Fibroblast of skin of left quadriceps (primary cell): ENCODE results near the gene FKBP1C.
"Not testable (repeated sequence)": the region's sequence is repeated elsewhere in the genome, so short reads cannot be mapped to it uniquely, and the experiment has no call there.

Experiments
- DNase-seq, 2 experiments: peaks; one replicate each; pipeline ENCODE4 v3.0.0-alpha.2; 2013; ENCODE audit warnings: low read depth in 2 of 2

FKBP1C gene

DNA sequence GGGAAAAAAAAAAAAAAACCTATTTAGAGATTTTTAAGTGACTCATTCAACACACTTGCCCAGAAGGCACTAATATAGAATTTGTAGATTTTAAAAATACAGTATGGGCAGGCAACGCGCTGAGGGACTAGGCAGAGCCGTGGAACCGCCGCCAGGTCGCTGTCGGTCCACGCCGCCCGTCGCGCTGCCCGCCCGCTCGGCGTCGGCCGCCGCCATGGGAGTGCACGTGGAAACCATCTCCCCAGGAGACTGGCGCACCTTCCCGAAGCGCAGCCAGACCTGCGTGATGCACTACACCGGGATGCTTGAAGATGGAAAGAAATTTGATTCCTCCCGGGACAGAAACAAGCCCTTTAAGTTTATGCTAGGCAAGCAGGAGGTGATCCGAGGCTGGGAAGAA lies at the start of gene FKBP1C:
Gene FKBP1C (plus strand): TSS at position 127 of the 400 bp plus-strand sequence.
- DNase-seq, result not testable (repeated sequence)

DNA sequence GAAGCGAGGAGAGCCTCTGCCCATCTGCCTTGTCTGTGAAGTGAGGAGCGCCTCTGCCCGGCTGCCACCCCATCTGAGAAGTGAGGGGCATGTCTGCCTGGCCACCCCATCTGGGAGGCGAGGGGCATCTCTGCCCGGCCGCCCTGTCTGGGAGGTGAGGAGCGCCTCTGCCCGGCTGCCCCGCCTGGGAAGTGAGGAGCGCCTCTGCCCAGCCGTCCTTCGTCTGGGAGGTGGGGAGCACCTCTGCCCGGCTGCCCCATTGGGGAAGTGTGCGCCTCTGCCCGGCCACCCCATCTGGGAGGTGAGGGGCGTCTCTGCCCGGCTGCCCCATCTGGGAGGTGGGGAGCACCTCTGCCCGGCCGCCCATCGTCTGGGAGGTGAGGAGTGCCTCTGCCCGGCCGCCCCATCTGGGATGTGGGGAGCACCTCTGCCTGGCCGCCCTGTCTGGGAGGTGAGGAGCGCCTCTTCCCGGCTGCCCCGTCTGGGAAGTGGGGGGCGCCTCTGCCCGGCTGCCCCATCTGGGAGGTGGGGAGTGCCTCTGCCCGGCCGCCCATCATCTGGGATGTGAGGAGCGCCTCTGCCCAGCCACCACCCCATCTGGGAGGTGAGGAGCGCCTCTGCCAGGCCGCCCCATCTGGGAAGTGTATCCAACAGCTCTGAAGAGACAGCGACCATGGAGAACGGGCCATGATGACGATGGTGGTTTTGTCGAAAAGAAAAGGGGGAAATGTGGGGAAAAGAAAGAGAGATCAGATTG lies 47.0 kb upstream of the FKBP1C start:
- DNase-seq, result not testable (repeated sequence)

DNA sequence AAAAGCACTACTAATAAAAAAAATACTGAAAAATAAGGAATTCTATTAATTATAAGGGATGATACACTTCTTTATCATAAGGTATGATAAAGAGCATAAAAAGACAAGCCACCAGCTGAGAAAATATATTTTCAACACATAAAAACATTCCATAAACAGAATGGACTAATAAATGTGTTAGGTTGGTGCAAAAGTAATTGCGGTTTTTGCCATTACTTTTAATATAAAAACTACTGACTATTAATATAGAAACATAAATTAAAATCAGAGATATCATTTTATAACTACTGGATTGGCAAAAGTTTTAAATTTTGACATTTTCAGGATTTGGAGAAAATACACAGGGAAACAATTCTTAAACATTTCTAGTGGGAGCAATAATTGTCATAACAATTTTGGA lies 37.1 kb upstream of the FKBP1C start:
- DNase-seq, result no peak

DNA sequence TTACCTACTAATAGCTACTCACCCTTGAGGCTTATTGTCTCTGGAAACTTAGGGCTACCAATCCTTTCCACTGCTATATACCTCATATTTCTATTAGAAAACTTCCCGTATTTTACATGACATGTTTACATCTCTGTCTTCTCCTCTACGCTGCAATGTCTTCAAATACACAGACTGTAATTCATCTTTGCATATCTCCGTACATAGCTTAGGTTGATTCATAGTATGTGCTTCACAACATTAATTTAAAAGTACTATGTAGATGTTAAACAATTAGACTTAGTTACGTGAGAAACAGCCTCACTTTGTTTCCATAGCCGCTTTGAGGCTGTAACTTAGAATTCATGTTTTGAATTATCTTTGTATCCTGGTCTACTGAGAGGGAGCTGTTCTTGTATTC lies 35.1 kb upstream of the FKBP1C start:
- DNase-seq, result no peak

DNA sequence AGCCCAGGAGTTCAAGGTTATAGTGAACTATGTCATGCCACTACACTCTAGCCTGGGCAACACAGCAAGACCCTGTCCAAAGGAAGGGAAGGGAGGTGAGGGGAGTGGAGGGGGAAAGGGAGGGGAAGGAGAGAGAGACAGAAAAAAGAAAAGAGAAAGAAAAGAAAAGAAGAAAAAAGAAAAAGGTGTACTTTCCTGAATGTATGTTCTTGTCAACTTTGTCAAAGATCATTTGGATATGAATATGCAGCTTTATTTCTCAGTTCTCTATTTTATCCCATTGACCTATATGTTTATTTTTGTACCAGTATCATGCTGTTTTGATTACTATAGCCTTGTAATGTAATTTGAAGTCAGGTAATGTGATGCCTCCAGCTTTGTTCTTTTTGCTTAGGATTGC lies 30.9 kb upstream of the FKBP1C start:
- no peak for DNase-seq

DNA sequence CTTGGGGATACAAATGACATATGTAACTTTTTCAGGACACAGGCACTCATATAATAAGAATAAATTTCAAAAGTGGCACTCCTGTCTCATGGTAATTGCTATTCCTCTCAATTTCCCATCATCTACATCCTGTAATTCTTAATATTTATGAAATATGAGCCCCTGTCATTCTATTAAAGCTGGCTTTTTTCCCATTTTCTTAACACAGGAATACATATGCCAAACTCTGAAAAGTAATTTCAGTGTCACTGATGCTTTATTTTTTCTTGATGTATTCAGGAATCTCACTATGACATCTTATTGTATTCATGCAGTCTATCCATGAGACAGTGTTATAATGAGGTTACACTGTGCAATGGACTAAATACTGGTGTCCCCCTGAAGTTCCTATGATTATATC lies 24.3 kb upstream of the FKBP1C start:
- no peak for DNase-seq

DNA sequence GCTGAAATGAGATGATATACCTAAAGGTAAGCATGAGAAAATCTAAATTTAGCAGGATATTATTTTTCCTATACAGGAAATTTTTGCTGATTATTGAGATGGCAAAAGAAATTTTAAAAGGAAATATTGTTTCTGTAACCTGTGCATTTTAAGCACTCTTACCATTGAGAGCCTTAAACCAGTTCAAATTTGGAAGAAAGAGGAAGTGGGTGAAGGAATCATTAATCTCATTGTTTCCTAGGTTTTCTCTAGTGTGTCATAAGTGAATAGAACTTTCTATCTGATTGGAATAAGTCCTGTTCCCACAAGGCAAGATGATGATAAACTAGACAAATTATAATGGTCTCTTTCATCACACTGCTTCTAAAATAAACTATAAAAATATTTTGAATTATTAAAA lies 22.4 kb upstream of the FKBP1C start:
- DNase-seq, result no peak

DNA sequence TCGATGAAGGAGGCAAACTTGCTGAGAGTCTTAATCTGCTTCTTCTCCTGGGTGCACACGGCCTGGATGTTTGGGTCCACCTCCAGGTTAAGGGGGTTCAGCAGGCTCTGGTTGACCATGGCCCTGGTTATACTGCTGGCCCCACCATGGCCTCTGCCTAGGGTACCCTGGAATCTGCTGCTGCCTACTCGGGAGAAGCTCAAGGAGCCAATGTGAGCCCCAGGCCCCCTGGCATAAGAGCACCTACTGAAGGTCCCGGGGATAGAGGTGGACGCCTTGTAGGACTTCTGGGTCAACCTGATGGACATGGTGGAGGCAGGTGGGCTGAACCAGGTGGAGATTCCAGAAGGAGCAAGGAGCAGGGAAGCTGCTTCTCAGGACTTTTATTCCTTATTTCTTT lies 17.9 kb upstream of the FKBP1C start:
- no peak for DNase-seq

DNA sequence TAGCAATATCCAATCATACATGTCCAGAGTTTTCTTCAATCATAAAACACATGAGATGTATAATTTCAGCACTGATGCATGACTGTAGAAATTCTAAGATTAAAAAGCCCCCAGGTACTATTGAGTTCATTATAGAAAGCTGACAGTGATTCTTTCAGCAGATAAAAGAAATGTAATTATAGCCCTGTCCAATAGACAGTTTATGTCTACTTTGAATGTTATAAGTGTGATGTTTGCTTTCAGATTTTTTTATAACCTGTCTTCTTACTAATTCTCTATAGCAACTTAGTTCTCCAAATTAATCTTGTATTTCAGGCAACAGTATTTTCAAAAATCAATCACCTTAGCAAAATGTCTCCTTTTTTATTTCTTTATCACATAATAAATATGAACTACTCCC lies 13.5 kb upstream of the FKBP1C start:
- no peak for DNase-seq

DNA sequence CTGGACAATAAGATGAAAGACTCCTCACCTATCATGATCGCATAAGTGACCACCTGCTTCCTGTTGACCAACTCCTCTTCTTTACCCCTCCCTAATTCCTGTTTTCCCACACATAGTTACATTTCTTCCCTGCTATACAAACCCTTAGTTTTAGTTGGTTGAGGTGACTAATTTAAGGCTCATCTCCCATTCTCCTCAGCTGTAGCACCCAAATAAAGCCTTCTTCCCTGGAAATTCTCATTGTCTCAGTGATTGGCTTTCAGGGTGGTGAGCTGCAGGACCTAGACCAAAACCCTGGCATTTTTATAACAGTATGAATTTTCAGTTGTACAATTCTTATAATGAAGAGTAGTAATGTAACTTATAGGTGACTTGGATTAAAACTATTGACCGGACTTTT lies 2.1 kb downstream of the FKBP1C start:
- DNase-seq, result no peak

DNA sequence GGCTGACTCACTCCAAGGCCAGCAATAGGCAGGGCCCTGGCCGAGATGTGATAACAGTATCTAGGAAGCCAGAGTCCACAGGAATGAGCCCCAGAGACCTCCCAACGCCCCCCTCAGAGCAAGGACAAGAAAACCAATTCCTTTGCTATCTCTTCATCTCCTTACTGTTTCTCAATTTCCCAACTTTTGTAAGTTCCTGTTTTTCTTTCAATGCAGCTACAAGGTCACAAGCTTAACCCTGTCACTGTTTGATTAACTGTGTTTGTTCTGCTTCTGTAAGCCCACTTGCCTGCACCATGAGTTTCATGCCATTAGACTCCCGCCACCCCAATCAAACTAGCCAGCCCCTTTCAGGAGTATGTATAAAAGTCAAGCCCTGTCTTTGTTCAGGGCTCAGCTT lies 3.5 kb downstream of the FKBP1C start:
- no peak for DNase-seq

DNA sequence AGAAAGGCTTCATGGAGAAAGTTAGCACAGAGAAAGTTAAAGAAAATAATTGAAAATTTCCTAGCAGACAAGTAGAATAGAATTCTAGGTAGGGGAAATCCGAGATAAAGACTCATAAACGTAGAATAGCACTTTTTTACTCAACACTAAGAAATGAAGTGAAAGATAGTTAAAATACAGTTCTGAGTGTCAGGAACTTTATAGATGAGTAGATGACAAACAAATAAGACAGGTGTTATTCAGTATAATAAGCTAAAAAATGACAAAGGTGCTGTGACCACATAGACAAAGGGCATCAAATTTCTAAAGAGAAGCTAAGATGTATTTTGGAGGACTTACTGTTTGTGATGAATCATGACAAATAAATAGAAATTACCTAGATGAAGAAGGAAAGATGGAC lies 12.9 kb downstream of the FKBP1C start:
- DNase-seq, result no peak

DNA sequence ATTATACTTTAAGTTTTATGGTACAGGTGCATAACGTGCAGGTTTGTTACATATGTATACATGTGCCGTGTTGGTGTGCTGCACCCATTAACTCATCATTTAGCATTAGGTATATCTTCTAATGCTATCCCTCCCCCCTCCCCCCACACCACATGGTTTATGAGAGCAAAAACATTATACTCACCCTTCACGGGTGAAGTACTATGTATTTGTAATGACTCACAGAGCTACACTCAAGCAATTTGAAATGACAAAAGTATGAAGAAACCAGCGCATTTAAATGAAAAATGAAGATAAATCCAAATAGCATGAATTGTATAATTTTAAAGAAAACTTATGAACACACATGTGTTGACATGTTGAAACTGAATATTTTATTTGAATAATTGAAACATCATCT lies 14.7 kb downstream of the FKBP1C start:
- DNase-seq, result not testable (repeated sequence)

DNA sequence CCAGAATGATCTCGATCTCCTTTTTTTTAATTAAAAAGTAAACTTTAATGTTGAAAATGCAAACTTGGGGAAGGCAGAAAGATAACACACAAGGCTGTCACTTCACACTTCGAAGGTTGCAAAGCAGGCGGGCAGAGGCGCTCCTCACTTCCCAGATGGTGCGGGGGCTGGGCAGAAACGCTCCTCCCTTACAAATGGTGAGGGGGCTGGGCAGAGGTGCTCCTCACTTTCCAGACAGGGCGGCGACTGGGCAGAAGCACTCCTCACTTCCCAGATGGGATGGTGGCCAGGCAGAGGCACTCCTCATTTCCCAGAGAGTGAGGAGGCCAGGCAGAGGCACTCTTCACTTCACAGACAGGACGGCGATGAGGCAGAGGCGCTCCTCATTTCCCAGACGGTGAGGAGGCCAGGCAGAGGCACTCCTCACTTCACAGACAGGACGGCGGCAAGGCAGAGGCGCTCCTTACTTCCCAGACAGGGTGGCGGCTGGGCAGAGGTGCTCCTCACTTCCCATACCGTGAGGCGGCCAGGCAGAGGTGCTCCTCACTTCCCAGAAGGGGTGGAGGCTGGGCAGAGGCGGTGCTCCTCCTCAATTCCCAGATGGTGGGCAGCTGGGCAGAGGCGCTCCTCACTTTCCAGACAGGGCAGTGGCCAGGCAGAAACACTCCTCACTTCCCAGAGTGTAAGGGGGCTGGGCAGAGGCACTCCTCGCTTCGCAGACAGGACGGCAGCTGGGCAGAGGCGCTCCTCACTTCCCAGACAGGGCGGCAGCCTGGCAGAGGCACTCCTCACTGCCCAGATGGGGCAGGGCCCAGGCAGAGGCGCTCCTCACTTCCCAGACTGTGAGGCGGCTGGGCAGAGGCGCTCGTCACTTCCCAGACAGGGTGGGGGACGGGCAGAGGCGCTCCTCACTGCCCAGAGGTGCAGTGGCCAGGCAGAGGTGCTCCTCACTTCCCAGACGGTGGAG lies 16.9 kb downstream of the FKBP1C start:
- DNase-seq, result not testable (repeated sequence)

DNA sequence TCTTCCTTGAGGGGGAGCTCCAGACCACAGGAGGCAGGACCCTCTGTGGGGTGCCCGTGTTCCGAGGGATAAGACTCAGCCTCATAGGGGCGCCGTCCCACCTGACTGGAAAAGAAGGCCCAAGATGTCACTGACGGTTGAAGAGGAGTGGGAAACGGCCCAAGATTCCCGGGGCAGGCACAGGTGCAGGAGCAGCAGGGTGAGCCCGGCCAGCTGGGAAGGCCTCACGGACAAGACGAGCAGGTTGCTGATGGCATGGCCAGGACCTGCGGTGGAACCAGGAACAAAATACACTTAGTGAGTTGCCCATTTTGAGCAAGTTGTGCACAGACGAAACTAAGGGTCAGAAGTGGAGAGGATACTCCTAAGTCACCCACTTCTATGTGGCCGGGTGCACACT lies 18.8 kb downstream of the FKBP1C start:
- not testable (repeated sequence) for DNase-seq

DNA sequence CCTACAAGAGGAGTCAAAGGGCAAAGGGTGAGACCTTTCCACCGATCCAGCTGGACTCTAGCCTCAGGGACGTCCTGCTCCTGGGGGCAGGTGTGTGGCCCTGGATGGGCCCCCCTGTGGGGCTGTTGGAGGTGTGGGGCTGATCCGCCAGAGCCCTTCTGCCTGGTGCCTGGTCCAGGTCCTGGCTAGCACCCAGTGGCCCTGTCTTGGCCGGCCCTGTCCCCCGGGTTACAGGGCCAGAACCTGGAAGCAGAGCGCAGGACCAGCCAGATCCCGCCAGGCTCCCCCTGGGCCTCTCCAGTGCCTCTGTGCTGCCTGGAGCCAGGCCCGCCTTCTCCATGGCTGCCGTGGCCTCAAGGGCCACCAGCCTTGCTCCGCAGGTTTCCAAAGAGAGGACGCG lies 19.2 kb downstream of the FKBP1C start:
- not testable (repeated sequence) for DNase-seq

DNA sequence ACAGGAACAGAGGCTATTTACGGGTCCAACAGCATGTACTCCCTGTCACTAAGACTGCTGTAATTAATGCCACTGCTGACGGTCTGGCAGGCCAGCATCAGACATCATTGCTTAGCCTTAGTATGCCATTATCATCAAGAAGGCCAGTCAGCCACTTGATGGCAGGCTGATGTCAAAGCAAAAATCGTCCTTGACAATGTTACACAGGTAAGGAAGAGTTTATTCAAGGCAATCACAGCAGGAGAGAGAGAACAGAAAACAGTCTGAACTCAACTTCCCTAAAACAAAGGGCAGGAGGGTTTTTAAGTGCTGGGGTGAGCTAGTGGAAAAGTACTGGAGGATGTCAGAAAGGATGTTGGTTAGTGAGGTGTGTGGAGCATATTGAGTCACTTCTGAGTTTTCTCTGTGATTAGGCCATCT lies 25.1 kb downstream of the FKBP1C start:
- no peak for DNase-seq

DNA sequence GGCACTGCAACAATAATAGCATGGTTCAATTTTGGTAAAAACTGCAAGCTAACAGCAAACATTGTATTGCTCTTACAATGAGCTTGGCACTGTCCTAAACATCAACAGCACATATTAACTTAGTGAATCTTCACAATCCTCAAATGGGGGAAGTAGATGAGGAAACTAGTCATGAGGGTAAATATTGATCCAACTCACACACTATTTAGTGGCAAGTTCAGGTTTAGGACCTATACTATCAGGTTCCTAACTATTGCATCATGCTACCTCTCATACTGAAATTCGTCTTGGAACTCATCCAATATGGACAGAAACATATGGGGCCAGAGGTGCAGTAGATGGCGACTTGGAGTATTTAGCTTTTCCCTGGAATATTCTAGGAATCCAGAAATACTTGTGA lies 34.2 kb downstream of the FKBP1C start:
- DNase-seq, result no peak

DNA sequence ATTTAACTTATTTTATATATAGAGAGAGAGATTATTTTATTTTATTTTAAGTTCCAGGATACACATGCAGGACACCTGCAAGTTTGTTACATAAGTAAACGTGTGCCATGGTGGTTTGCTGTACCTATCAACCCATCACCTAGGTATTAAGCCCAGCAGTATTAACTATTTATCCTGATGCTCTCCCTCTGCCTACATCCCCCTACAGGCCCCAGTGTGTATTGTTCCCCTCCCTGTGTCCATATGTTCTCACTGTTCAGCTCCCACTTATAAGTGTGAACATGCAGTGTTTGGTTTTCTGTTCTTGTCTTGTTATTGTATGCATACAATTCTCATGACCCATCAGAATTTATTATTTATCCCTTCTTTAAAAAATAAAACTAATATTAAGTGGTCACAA lies 34.6 kb downstream of the FKBP1C start:
- DNase-seq, result no peak

DNA sequence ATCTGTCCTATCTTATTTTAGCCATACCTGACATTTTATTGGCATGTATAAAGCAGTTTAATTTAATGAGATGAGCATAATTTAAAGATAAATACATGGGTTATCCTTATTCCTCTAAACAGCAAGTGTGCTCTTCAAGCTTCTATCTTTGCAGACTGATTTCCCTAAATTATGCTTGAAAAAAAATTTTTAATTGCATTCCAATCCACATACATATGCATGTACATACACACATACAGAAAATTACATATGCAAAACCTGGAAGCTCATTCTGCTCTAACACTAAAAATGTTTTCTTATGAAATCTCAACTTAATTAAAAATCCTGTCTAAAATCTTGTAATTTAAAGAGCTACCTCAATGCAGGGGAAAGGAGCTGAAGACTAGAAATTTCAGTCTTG lies 35.3 kb downstream of the FKBP1C start:
- DNase-seq, result no peak

DNA sequence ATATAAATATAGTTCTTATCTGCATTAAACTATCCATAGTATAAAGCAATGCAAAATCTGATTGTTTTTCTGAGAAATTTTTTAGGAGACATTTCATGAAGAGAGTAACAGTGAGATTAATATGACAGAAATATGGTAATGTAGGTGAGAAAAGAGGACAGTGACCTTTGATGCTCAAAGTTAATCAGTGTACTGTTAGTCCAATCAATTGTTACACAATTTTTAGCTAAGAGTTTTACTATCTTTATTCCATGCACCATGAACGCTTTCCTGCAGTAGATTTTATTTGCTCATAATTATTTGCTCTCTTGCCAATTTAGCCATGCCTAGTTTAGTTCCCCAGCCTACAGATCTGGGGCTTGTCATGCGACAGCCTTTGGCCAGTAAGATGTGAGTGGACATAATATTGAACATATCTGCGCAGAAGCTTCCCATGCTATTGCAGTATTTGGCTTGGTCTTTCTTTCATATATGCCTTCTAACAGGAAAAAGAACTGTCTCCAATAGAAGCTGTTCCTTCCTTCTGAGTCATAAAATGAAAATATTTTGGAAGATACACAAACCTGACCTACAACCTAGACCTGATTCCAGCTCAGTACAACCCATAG lies 38.7 kb downstream of the FKBP1C start:
- no peak for DNase-seq

DNA sequence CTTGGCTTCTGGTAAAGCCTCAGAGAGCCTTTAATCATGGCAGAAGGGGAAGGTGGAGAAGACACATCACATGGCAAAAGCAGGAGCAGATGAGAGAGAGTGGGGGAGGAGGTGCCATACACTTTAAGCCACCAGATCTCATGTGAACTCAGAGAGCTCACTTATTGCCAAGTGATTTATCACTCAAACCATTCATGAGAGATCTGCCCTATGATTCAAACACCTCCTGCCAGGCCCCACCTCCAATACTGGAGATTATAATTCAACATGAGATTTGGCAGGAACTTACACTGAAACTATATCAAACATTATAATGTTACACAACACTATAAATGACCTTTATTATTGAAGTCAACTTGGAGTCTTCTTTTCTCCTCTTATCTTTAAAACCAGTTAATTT lies 47.9 kb downstream of the FKBP1C start:
- no peak for DNase-seq

DNA sequence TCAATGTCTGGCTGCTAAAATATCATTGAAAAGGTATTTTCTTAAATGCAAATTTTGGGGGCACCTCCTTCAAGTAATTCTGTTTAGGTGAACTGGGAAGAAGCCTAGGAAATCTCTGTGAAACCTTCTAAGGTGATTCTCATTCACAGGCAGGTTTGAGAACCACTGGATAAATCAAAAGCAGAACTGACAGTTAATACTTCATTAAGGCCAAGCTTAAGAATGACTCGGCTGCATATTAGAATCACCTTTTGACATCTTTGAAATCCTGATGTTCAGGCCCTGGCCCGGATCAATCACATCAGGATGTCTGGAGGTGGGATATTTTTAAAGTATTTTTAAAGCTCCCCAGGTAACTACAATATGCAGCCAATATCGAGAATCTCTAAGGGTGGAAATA lies 50.6 kb downstream of the FKBP1C start:
- no peak for DNase-seq
